ENCODE results near the gene SLC26A9.
"Not testable (repeated sequence)": the region's sequence is repeated elsewhere in the genome, so short reads cannot be mapped to it uniquely, and the experiment has no call there.

Gene SLC26A9

DNA sequence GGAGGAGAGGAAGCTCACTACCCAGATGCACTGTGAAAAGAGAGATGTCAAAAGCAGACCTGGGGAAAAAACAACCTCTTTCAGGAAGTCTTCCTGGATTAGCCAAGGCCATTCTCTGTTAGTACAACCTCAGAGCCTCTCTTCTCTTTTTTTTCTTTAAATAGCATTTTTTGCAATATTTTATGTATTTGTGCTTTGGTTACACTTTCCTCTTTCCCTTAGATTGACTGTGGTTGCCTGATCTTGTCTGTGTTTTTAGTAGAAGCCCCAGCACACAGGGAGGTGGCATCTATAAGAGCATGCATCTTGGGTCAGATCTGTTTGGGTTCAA is 18.8 kb downstream of the SLC26A9 start:
- DNase-seq: no peak

DNA sequence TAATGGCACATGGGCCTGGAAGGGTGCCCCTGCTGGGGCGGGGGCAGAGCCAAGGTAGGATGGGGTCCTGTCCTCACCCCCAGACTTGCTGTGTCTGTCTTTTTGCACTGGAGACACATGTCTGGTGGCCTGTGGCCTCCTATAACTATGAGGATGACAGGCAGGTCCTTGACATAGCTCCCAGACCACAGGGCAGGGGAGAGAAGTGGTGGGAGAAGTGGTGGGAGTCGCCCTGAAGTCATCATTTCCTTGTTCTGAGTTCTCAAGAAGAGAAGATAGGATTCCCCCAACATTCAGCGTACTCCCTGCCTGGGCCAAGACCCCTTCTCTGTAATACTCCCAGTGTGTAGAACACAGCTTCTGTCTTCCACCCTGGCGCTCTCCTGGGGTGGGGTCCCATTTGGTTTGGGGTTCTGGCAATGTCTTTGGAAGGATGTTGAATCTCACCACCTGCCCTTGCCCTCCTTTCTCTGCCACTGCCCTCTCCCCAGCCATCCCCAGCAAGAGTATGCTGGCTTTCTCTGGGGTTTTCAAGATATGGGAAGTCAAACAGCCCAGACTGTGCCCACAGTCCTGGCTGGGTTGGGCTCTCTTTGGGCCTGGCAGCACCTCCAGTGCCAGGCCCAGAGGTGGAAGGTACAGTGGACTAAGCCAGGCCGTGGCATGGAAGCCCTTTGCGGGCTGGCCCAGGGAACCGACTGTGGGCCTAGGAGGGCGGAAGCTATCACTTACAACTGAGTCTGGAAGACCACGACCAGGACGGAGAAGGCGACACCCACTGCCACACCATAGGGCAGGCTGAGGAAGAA is 19.4 kb downstream of the SLC26A9 start:
- no peak for DNase-seq

DNA sequence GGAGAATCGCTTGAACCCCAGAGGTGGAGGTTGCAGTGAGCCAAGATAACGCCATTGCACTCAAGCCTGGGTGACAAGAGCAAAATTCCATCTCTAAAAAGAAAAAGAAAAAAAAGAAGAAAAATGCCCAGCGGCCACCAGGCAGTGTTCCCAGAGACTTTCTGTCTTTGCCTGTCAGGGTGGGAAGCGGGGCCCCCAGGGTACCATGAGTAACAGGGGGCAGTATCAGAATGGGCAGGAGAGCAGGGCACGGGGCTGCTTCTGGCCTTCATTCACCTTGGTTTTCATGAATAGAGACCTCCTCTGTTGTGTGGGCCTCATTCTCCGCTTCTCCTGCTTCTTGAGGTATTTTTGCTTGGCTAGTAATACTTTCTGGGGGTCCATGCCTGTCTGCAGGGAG is 20.4 kb downstream of the SLC26A9 start:
- DNase-seq: no peak

DNA sequence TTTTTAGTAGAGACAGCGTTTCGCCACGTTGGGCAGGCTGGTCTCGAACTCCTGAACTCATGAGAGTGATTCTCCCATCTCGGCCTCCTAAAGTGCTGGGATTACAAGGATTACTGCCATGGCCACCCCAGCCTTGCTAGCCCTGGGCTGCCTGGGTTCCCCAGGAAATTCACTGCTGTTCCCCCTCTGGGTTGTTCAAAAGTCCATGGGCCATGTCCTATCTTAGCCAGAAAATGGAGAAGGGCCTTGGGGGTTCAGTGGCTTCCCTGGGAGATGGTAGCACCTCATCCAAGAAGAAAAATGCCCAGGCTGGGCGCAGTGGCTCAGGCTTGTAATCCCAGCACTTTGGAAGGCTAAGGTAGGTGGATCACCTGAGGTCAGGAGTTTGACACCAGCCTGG is 20.9 kb downstream of the SLC26A9 start:
- no peak for DNase-seq

- no peak for DNase-seq
These were observed 21.7 kb downstream of the SLC26A9 start for GRCh38 chr1:205921570-205921909.

DNA sequence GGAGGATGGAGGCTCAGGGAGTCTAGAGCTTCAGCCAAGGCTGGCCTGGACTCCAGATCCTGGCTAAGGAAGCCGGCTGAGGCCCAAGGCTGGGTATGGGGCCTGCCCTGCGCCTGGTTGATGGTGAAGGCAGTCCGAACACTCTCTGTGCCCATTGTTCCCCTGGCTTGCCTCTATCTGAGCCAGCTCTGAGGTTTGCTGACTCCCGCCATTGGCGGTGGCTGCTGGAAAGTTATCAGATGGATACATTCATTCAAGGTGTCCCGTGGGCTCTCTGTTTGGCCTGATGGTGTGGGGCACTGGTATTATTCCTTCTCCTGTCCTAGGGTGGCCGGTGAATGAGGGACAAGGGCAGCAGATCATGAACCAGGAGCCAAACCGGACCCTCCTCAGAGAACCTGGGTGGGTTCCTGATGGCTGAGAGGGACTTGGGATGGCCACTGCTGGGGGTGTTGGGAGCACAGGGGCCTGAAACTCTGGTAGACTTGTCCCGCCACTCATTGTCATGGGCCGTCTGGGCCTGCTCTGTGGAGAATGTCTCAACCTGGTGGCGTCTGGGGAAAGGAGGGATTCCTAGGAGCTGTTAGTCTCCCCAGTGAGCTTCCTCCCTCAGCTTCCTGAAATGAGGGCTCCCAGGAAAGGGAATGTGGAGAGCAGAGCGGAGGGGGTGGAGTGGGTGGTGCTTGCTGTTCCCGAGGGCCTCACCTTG is 22.2 kb downstream of the SLC26A9 start:
- no peak for DNase-seq

GRCh38 chr1:205920159-205920558 is 23.1 kb downstream of the SLC26A9 start:
- DNase-seq: peak; percentile 87

DNA sequence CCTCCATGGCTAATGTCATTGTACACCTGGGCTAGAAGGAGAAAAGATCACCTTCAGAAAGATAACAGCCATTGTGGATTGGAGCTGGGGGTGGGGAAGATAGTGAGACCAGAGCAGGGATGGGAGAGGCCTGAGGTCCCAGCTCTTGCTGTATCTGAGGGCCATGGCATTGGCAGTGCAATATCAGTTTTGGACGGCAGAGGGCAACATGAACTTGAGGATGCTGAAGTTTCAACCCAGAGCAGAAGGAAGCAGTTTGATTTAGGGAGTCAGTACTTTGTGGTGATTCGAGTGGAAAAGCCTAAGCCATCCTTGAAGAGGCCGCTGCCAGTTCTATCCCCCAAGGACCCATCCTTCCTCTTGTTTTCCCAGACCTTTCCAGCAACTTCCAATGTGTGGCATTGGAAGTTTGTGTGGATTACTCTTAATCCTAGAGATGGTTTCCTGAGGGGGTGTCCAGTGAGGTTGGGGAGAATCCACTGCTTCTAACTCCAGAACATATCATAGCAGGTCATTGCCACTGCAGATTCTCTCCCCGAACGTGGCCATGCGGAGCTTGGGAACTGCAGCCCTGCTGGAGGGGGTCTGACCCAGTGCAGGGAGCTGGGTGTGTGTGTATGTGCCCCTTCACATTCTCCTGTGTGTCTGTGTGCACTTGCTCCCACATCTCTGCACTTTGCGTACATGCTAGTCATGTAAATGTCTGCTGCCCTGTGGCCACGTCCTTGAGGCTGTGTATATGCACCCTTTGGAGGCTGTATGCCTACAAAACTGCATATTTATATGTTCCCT is 24.1 kb downstream of the SLC26A9 start:
- DNase-seq: peak; percentile 70

DNA sequence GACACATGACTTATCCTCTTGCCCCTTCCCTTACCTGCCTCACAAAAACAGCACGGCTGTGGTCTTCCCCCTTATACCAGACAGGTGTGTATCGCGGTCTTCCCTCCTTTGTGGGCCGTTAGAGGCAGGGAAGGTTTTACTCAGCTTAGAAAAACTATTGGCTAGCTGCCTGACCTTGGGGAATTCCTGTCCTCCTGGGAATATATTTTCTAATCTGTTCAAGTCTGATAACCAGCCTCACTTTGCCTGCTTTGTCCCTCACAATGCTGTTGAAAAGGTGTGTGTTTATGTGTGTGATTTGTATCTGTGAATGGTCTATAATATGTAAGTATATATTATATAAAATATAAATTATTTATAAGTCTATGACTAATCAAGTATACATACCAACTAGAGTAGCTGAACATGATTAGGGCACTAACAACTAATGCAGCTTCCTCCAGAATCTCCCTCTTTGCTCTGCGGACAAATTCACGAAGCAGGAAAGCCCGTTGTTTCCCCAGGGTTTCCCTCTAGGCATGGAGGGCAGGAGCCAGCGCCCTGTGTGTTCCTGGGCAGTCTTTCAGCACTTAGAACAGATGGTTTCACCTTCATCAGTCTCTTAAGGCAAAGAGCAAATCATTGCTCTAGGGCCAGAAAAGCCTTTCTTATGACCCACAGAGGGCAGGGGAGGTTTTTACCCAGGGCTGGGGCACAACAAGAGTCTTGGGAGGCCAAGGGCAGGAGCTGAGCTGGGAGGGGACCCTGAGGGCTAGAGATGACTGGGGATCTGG is 25.6 kb downstream of the SLC26A9 start:
- DNase-seq: no peak

DNA sequence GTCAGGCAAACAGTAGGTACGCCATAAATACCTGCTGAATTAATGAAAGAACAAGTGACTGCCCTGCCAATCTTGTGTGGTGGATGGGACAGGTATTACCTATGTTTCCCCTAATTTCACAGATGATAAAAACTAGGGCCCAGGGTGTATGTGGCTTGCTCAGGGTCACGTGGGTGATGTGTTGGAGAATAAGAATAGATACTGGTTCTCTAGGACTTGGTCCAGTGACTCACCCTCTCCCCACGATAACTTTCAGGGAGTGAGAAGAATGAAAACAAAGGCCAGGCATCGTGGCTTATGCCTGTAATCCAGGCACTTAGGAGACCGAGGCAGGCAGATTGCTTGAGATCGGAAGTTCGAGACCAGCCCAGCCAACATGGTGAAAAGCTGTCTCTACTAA is 26.7 kb downstream of the SLC26A9 start:
- no peak for DNase-seq

DNA sequence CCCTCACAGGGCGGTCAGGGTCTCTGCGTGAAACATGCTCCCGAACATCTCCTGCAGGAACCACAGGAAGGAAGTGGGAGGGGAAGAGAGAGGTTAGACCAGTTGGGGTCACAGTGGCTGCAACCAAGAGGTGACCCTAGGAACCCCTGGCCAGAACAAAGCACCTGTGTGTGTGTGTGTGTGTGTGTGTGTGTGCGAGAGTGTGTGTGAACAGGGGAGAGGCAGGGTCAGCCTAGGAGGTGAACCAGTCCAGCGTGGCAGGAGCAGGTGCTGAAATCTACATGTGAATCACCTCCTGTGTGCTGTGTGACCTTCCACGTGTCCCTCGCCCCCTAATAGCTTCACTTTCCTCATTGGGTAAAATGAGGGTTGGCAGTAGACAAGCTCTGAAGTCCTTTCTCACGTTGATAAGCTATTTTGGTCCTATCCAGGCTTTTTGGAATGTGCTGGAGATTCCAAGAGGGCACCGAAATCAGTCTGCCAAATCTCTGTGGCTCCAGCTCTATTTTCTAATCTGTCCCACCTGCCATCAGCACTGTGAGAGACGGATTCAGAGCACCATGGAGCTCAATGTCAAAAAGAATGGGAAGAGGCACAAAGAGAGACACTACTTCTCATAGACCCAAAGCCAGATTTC is 27.8 kb downstream of the SLC26A9 start:
- no peak for DNase-seq

GRCh38 chr1:205914730-205915129 is 28.5 kb downstream of the SLC26A9 start:
- DNase-seq: no peak

DNA sequence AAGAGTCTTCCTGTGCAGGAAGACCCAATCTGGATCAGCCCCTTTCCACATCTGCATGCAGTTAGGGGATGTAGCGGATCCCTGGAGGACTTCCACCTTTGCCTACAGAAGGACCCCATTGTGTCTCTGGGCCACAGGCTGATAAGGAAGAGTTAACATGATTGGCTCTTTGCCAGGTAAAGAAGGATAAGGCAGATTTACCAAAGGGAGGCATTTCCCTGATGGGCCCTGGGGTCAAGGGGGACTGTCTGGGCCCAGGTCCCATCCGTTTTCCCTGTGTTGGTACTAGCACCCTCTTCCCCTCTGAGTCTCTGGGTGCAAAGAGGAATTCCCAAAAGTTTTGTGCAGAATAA is 29.1 kb downstream of the SLC26A9 start:
- DNase-seq: no peak

DNA sequence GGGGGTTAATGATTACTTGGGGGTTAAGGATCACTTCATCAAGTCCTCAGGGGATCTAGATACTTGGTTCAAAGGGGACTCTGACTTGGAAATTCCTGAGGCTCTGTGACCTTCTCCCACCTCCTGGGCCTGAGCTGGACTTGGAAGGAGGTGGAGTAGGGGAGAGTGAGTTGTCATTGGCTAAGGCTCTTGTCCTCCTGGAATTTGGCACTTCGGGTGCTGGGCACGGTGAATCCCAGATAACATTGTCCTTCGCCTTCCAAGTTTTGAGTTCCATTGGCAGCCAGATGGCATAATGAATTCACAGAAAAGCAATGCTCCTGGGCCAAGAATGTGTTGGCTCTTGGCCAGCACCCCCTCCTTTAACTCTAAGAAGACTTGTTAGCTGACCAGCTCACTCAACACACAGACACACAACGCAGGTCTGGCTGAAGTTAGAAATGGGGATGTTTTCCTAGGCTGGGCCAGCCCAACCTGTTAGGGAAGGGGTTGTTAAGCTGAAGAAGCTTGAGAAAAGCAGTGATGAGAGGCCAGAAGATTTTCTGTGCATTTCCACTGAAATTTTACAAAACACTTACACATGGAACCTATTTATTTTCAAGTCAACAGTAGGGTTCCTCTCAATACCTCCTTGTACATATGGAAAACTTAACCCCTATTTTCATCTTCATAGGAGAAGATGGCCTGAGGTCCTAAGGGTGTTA is 29.7 kb downstream of the SLC26A9 start:
- DNase-seq: no peak

DNA sequence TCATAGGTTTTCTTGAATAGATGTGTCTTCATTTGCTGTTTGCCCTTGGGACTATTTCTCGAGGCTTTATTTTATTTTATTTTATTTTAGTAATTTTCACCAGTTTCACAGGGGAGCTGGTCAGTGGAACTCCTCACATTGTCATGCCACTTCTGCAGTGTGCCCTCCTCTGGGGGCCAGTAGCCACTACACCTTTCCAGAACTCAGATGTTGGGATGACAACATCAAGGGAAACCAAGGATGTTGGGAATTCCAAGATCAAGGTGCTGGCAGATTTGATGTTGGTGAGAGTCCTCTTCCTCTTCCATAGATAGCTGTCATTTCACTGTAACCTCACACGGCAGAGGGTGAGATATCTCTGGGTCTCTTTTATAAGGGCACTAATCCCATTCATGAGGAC is 35.5 kb downstream of the SLC26A9 start:
- DNase-seq: no peak

DNA sequence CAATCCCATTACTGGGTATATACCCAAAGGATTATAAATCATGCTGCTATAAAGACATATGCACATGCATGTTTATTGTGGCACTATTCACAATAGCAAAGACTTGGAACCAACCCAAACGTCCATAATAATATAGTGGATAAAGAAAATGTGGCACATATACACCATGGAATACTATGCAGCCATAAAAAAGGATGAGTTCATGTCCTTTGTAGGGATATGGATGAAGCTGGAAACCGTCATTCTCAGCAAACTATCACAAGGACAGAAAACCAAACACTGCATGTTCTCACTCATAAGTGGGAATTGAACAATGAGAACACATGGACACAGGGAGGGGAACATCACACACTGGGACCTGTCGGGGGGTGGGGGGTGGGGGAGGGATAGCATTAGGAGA is 38.2 kb downstream of the SLC26A9 start:
- DNase-seq: not testable (repeated sequence)

GRCh38 chr1:205896351-205896750 is 46.9 kb downstream of the SLC26A9 start:
- no peak for DNase-seq

- DNase-seq: not testable (repeated sequence)
These were observed 49.1 kb downstream of the SLC26A9 start for GRCh38 chr1:205894119-205894518.

DNA sequence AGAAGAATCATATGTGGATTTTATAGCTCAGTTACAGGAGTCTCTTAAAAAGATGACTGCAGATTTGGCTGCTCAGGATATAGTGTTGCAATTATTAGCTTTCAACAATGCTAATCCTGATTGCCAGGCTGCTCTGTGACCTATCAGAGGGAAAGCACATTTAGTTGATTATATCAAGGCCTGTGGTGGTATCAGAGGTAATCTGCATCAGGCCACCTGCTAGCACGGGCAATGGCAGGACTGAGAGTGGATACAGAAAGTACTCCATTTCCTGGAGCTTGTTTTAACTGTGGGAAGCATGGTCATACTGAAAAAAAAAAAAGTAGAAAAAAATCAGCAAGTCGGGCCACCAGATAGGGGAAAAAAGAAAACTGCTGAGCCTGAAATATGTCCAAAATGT is 51.1 kb downstream of the SLC26A9 start:
- not testable (repeated sequence) for DNase-seq

- DNase-seq: not testable (repeated sequence)
These were observed 51.8 kb downstream of the SLC26A9 start for GRCh38 chr1:205891481-205891880.

GRCh38 chr1:205890631-205891030 is 52.6 kb downstream of the SLC26A9 start:
- not testable (repeated sequence) for DNase-seq

DNA sequence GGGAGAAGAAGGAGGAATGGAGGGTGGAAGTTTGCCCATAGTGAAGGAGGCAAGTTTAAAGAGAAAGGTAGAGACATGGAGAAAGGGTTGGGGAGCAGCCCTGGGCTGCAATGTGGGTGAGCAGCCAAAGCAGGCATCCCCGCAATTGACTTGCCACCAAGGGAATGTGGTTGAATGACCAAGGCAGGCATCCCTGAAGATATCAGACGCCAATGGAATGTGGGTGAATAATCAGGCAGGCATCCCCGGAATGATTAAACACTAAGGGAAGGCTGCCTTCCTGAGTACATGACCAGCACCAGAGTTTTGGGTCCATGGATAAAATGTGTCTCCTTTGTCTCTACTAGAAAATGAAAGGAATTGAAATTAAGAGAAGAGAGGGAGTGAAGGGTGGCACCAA is 53.5 kb downstream of the SLC26A9 start:
- not testable (repeated sequence) for DNase-seq
